Esophagus muscularis mucosa (tissue), 4 donors: ENCODE results near the gene THRB.

Source experiments
- EP300 ChIP-seq: sonication (generic); formaldehyde crosslinking; IDR thresholded peaks from one replicate; pipeline ENCODE4 v1.6.1; 2017; ENCODE audit warnings: antibody characterized with exemption
- POLR2A ChIP-seq: fragments of 450-650 bp; IDR thresholded peaks from one replicate; pipeline ENCODE4 v1.6.1; 2017; ENCODE audit warnings: antibody characterized with exemption, moderate library complexity, mild to moderate bottlenecking, low read depth
- POLR2AphosphoS5 ChIP-seq, 2 donors: sonication (generic); formaldehyde crosslinking; IDR thresholded peaks; one replicate each; pipeline ENCODE4 v1.6.1; 2017; ENCODE audit warnings: antibody characterized with exemption in 2 of 2
- TF ChIP-seq, protein P1 (sequence below), 3 experiments: fragments of 200-600 bp in 2 of 3; fragments of 450-650 bp in 1 of 3; sonication (generic) in 2 of 3; IDR thresholded peaks; one replicate each; pipeline ENCODE4 v1.5.1; 2017 to 2019; ENCODE audit warnings: antibody characterized with exemption in 3 of 3, mild to moderate bottlenecking in 2 of 3, moderate library complexity in 1 of 3

- TF ChIP-seq, protein P1, sequence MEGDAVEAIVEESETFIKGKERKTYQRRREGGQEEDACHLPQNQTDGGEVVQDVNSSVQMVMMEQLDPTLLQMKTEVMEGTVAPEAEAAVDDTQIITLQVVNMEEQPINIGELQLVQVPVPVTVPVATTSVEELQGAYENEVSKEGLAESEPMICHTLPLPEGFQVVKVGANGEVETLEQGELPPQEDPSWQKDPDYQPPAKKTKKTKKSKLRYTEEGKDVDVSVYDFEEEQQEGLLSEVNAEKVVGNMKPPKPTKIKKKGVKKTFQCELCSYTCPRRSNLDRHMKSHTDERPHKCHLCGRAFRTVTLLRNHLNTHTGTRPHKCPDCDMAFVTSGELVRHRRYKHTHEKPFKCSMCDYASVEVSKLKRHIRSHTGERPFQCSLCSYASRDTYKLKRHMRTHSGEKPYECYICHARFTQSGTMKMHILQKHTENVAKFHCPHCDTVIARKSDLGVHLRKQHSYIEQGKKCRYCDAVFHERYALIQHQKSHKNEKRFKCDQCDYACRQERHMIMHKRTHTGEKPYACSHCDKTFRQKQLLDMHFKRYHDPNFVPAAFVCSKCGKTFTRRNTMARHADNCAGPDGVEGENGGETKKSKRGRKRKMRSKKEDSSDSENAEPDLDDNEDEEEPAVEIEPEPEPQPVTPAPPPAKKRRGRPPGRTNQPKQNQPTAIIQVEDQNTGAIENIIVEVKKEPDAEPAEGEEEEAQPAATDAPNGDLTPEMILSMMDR (IDR thresholded peaks at IDR 0.05): no peak
- TF ChIP-seq EP300 (no peak), POLR2A (no peak), POLR2AphosphoS5 (IDR thresholded peaks at IDR 0.05) (no peak)
Observed at GRCh38 chr3:24244491-24244890, 250.2 kb downstream of the THRB start.
